H1 (cell line): ENCODE results near the gene FAM228A. TPM values are rescaled to one million over a fixed set of nuclear protein-coding genes. Genes with fewer than 3 reads are reported as not detected.

ENCODE experiments used
- CTCF ChIA-PET: fragments of 300-600 bp; sonication (Branson Sonifier 250); formaldehyde crosslinking; loops from one replicate; lab custom pipeline; 2021; ENCODE audit not compliant: partially characterized antibody; lab: Charles Lee
- POLR2A ChIA-PET: fragments of 300-600 bp; sonication (Branson Sonifier 250); formaldehyde crosslinking; loops from one replicate; lab custom pipeline; 2021; ENCODE audit warnings: inconsistent platforms; ENCODE audit not compliant: partially characterized antibody; lab: Charles Lee
- DNase-seq, 2 experiments: peaks; one replicate each; pipeline versions ENCODE4 v3.0.0 to v3.0.0-alpha.2; 2010 to 2022; ENCODE audit warnings: low spot score in 2 of 2, low read depth in 1 of 2, mixed read lengths in 1 of 2
- FAIRE-seq: peaks from 2 replicates; lab custom pipeline; 2011; peaks lifted over from hg19 to GRCh38; lab: Jason Lieb, UNC
- H2AFZ ChIP-seq: 2 replicates; pipeline ENCODE4 v1.8.1; 2012; ENCODE audit warnings: low read length, inconsistent platforms
- H2AK5ac ChIP-seq: 2 replicates; pipeline ENCODE4 v1.6.1; 2013; ENCODE audit warnings: low read depth, low read length
- H2BK120ac ChIP-seq: replicated peaks from 2 replicates; pipeline ENCODE3; 2013; ENCODE audit warnings: low read depth, low read length, inconsistent platforms
- H2BK12ac ChIP-seq: 2 replicates; pipeline ENCODE4 v1.6.1; 2013; ENCODE audit warnings: low read depth, low read length
- H2BK15ac ChIP-seq: 2 replicates; pipeline ENCODE4 v1.6.1; 2013; ENCODE audit warnings: low read length
- H2BK20ac ChIP-seq: 2 replicates; pipeline ENCODE4 v1.6.1; 2013; ENCODE audit warnings: low read length
- H2BK5ac ChIP-seq: 2 replicates; pipeline ENCODE4 v1.6.1; 2013; ENCODE audit warnings: low read depth, low read length
- H3K14ac ChIP-seq: 2 replicates; pipeline ENCODE4 v1.6.1; 2013; ENCODE audit warnings: inconsistent platforms; ENCODE audit not compliant: insufficient read length
- H3K18ac ChIP-seq: 2 replicates; pipeline ENCODE4 v1.6.1; 2013; ENCODE audit warnings: low read length; ENCODE audit errors: extremely low read depth
- H3K23ac ChIP-seq: 2 replicates; pipeline ENCODE4 v1.6.1; 2013; ENCODE audit warnings: inconsistent platforms; ENCODE audit not compliant: insufficient read length
- H3K23me2 ChIP-seq: 2 replicates; pipeline ENCODE4 v1.6.1; 2013; ENCODE audit warnings: low read depth, low read length
- H3K27ac ChIP-seq: 2 replicates; pipeline ENCODE4 v1.6.1; 2011; ENCODE audit warnings: low read depth, low read length, inconsistent platforms
- H3K27me3 ChIP-seq, 4 experiments: replicated peaks in 1 of 4; 1 replicate in 1 of 4; 2 replicates in 3 of 4; pipeline versions ENCODE4 v1.6.1 to v1.8.1; 2011 to 2013; ENCODE audit warnings: low read length in 3 of 4, mild to moderate bottlenecking in 3 of 4, inconsistent platforms in 2 of 4, mixed read lengths in 2 of 4, moderate library complexity in 1 of 4; ENCODE audit not compliant: control insufficient read depth in 3 of 4, insufficient read depth in 3 of 4; ENCODE audit errors: extremely low read depth in 1 of 4
- H3K36me3 ChIP-seq, 4 experiments: 2 replicates each; pipeline versions ENCODE4 v1.6.1 to v1.8.1; 2011 to 2013; ENCODE audit warnings: mild to moderate bottlenecking in 4 of 4, low read length in 3 of 4, moderate library complexity in 2 of 4, control low read depth in 1 of 4, inconsistent platforms in 1 of 4; ENCODE audit not compliant: insufficient read depth in 4 of 4, control insufficient read depth in 2 of 4
- H3K4ac ChIP-seq: replicated peaks from 2 replicates; pipeline ENCODE3; 2013; ENCODE audit warnings: low read length, low read depth, mixed read lengths, inconsistent platforms; ENCODE audit not compliant: insufficient read length
- H3K4me1 ChIP-seq, 4 experiments: replicated peaks in 1 of 4; 1 replicate in 1 of 4; 2 replicates in 3 of 4; pipeline versions ENCODE4 v1.6.1 to v1.8.1; 2011 to 2013; ENCODE audit warnings: low read length in 3 of 4, inconsistent platforms in 2 of 4, mixed read lengths in 1 of 4; ENCODE audit not compliant: insufficient read depth in 4 of 4, control insufficient read depth in 3 of 4
- H3K4me2 ChIP-seq, 2 experiments: 2 replicates each; pipeline versions ENCODE4 v1.6.1 to v1.8.1; 2011 to 2013; ENCODE audit warnings: low read depth in 2 of 2, low read length in 2 of 2, control low read depth in 1 of 2, inconsistent platforms in 1 of 2, mild to moderate bottlenecking in 1 of 2; ENCODE audit not compliant: insufficient read depth in 1 of 2
- H3K4me3 ChIP-seq, 4 experiments: fragments of 200-600, 300-600 bp in 1 of 4; sonication (generic), shearing (Covaris generic), sonication (Bioruptor Twin) in 1 of 4; 2 replicates each; pipeline versions ENCODE4 v1.5.1 to v1.8.1; 2011 to 2016; ENCODE audit warnings: low read length in 4 of 4, low read depth in 3 of 4, control low read depth in 2 of 4, inconsistent platforms in 2 of 4, mild to moderate bottlenecking in 2 of 4, mixed read lengths in 1 of 4, moderate library complexity in 1 of 4; ENCODE audit not compliant: insufficient read depth in 2 of 4; ENCODE audit errors: extremely low read depth in 1 of 4
- H3K56ac ChIP-seq: replicated peaks from 2 replicates; pipeline ENCODE3; 2013; ENCODE audit warnings: low read depth, mild to moderate bottlenecking, mixed read lengths, low read length, inconsistent platforms; ENCODE audit not compliant: insufficient read length
- H3K79me1 ChIP-seq: 2 replicates; pipeline ENCODE4 v1.6.1; 2013; ENCODE audit warnings: low read depth, low read length, control low read depth
- H3K79me2 ChIP-seq, 2 experiments: 2 replicates each; pipeline versions ENCODE4 v1.6.1 to v1.8.1; 2012 to 2013; ENCODE audit warnings: low read length in 2 of 2, mild to moderate bottlenecking in 2 of 2, inconsistent platforms in 1 of 2; ENCODE audit not compliant: insufficient read depth in 2 of 2, control insufficient read depth in 1 of 2
- H3K9ac ChIP-seq, 4 experiments: replicated peaks in 1 of 4; 1 replicate in 1 of 4; 2 replicates in 3 of 4; pipeline versions ENCODE4 v1.6.1 to v1.8.1; 2011 to 2013; ENCODE audit warnings: low read depth in 3 of 4, low read length in 3 of 4, control low read depth in 2 of 4, mild to moderate bottlenecking in 2 of 4, moderate library complexity in 2 of 4, inconsistent platforms in 1 of 4; ENCODE audit errors: extremely low read depth in 1 of 4
- H3K9me3 ChIP-seq, 2 experiments: 2 replicates each; pipeline versions ENCODE4 v1.6.1 to v1.8.1; 2012 to 2013; ENCODE audit warnings: mild to moderate bottlenecking in 2 of 2, moderate library complexity in 2 of 2, control low read depth in 1 of 2, inconsistent platforms in 1 of 2, low read depth in 1 of 2, low read length in 1 of 2, mixed read lengths in 1 of 2; ENCODE audit not compliant: insufficient read depth in 2 of 2
- H4K20me1 ChIP-seq, 2 experiments: replicated peaks in 1 of 2; 2 replicates each; pipeline versions ENCODE3 to v1.8.1; 2011 to 2013; ENCODE audit warnings: inconsistent platforms in 2 of 2, low read length in 2 of 2, mild to moderate bottlenecking in 1 of 2; ENCODE audit not compliant: insufficient read depth in 2 of 2, control insufficient read depth in 1 of 2
- H4K5ac ChIP-seq: 2 replicates; pipeline ENCODE4 v1.6.1; 2013; ENCODE audit warnings: low read length, low read depth, mixed read lengths, inconsistent platforms; ENCODE audit not compliant: insufficient read length
- H4K8ac ChIP-seq: 2 replicates; pipeline ENCODE4 v1.8.0; 2013; ENCODE audit warnings: mild to moderate bottlenecking, moderate library complexity, low read length, inconsistent platforms; ENCODE audit not compliant: insufficient read depth; ENCODE audit errors: extremely low read depth
- H4K91ac ChIP-seq: replicated peaks from 2 replicates; pipeline ENCODE3; 2013; ENCODE audit warnings: low read length, mixed read lengths, inconsistent platforms; ENCODE audit not compliant: insufficient read length
- BACH1 ChIP-seq: IDR thresholded peaks from 2 replicates; pipeline ENCODE4 v1.6.1; 2012; ENCODE audit warnings: low read length, improper control_type of control experiment
- CHD2 ChIP-seq: IDR thresholded peaks from 2 replicates; pipeline ENCODE4 v1.6.1; 2012; ENCODE audit warnings: low read length, improper control_type of control experiment
- CTCF ChIP-seq, 3 experiments: IDR thresholded peaks; 1 replicate in 2 of 3; 2 replicates in 1 of 3; pipeline versions ENCODE4 v1.5.1 to v1.6.1; 2011; ENCODE audit warnings: low read length in 3 of 3, mild to moderate bottlenecking in 3 of 3, inconsistent platforms in 2 of 3, low read depth in 1 of 3, moderate library complexity in 1 of 3; ENCODE audit not compliant: insufficient read depth in 1 of 3; ENCODE audit errors: control extremely low read depth in 1 of 3
- POLR2A ChIP-seq, 2 experiments: IDR thresholded peaks; 1 replicate in 1 of 2; 2 replicates in 1 of 2; pipeline ENCODE4 v1.6.1; 2011; ENCODE audit warnings: low read depth in 2 of 2, low read length in 2 of 2, mild to moderate bottlenecking in 2 of 2; ENCODE audit errors: control extremely low read depth in 1 of 2
- RNF2 ChIP-seq: fragments of 200-900, 300-1000 bp; sonication (generic); IDR thresholded peaks from 2 replicates; pipeline ENCODE4 v1.7.1; 2016; ENCODE audit warnings: borderline replicate concordance, low read depth, mild to moderate bottlenecking, antibody characterized with exemption, low read length; ENCODE audit not compliant: poor library complexity, severe bottlenecking; ENCODE audit errors: missing control alignments
- SIN3A ChIP-seq, 2 experiments: IDR thresholded peaks in 1 of 2; conservative IDR thresholded peaks in 1 of 2; 2 replicates each; pipeline ENCODE4 v1.6.1; 2011 to 2012; ENCODE audit warnings: low read length in 2 of 2, improper control_type of control experiment in 1 of 2, low read depth in 1 of 2, mild to moderate bottlenecking in 1 of 2
- SP4 ChIP-seq: IDR thresholded peaks from 2 replicates; pipeline ENCODE4 v1.6.1; 2012; ENCODE audit warnings: low read length, inconsistent platforms
- USF2 ChIP-seq: IDR thresholded peaks from 2 replicates; pipeline ENCODE4 v1.6.1; 2011; ENCODE audit warnings: low read length, improper control_type of control experiment
- WGBS, 2 experiments: shearing (Covaris generic) in 1 of 2; methylation state at CpG; one replicate each; pipeline versions ENCODE4 v1.1.6 to v1.1.7; 2013 to 2015; ENCODE audit warnings: low lambda C conversion rate in 2 of 2, mixed read lengths in 2 of 2, inconsistent platforms in 1 of 2, low coverage in 1 of 2, missing lambda C conversion rate in 1 of 2; ENCODE audit not compliant: insufficient replicate concordance in 2 of 2, insufficient coverage in 1 of 2, insufficient read length in 1 of 2; ENCODE audit errors: extremely low coverage in 1 of 2, missing lambda C conversion rate in 1 of 2; 5-methylcytosine and 5-hydroxymethylcytosine counted together
- polyA plus RNA-seq, 7 experiments: library from polyadenylated mRNA; depleted of rRNA in 3 of 7; stranded (reverse) in 5 of 7; unstranded in 2 of 7; fragments of >200 nt in 5 of 7; fragments of 200-250 nt in 2 of 7; gene quantifications; 1 replicate in 5 of 7; 2 replicates in 1 of 7; 4 replicates in 1 of 7; pipeline versions ENCODE4 v1.2.1 to v1.2.3, GENCODE V29; 2011 to 2013; ENCODE audit warnings: missing spikeins in 2 of 7, mixed read lengths in 2 of 7
- total RNA-seq: library from RNA; stranded (reverse); fragmentation: NEBNext Ultra II Directional; extraction: Animal tissue kit (Norgen Biotek cat#: 25700); gene quantifications from 2 replicates; pipeline ENCODE4 v1.2.1, GENCODE V29; 2021

Gene FAM228A
- total and polyA plus RNA-seq, 2 of the 8 experiments (the other 6 are each of a cell fraction or from before 2014, with no cell fraction given) = not detected

- H3K14ac ChIP-seq = no peak overlapping the region
- no peak for TF ChIP-seq CTCF (IDR thresholded peaks at IDR 0.05; ENCODE audit: control extremely low read depth in 1 of 3, insufficient read depth in 1 of 3, low read depth in 1 of 3, low read length in 3 of 3)
- no peak for TF ChIP-seq BACH1
- no peak for TF ChIP-seq USF2
- no peak for TF ChIP-seq POLR2A (IDR thresholded peaks at IDR 0.05; ENCODE audit: control extremely low read depth in 1 of 2, low read depth in 2 of 2, low read length in 2 of 2)
- TF ChIP-seq SP4 = no peak
- TF ChIP-seq CHD2 = no peak
- no peak for TF ChIP-seq RNF2
- no peak for TF ChIP-seq SIN3A (conservative IDR thresholded peaks at IDR 0.05 in 1 of 2, IDR thresholded peaks at IDR 0.05 in 1 of 2; ENCODE audit: low read depth in 1 of 2, low read length in 2 of 2)
- H3K9ac ChIP-seq = no peak overlapping the region
- H3K56ac ChIP-seq = no peak overlapping the region
- ChIA-PET POLR2A (no interaction called here), CTCF (interaction anchor here (1.7 kb wide), 1 partner anchor 9 kb away, joined by 7 read pairs; no protein-coding TSS in a partner anchor)
- H4K20me1 ChIP-seq = no peaks in the 10 kb centered on the region
- no peak overlapping the region for H3K4me3 ChIP-seq
- H3K79me1 ChIP-seq = no peaks in the 10 kb centered on the region
- H2AK5ac ChIP-seq = no peak overlapping the region
- H2BK15ac ChIP-seq = no peak overlapping the region
- H2BK12ac ChIP-seq = no peak overlapping the region
- H4K91ac ChIP-seq = no peak overlapping the region
- H2AFZ ChIP-seq = no peak overlapping the region
- no peaks in the 10 kb centered on the region for H3K36me3 ChIP-seq
- WGBS, 2 experiments = 84% methylated on average over 2 of the region's 2 CpGs; no CpG with 5 or more reads in 1 of the 2 experiments
- FAIRE-seq (no peak), DNase-seq (no peak)
- no peak overlapping the region for H2BK20ac ChIP-seq
- H3K23ac ChIP-seq = no peak overlapping the region
- no peak overlapping the region for H3K27ac ChIP-seq
- no peaks in the 10 kb centered on the region for H3K79me2 ChIP-seq
- no peak overlapping the region for H3K18ac ChIP-seq
- H3K27me3 ChIP-seq = no peaks in the 10 kb centered on the region
- no peak overlapping the region for H3K4ac ChIP-seq
- H2BK120ac ChIP-seq = no peak overlapping the region
- no peaks in the 10 kb centered on the region; a peak in 1 of 7 replicates for H3K4me1 ChIP-seq
- no peaks in the 10 kb centered on the region for H3K23me2 ChIP-seq
- H4K8ac ChIP-seq = no peak overlapping the region
- H4K5ac ChIP-seq = no peak overlapping the region
- H2BK5ac ChIP-seq = no peak overlapping the region
- H3K4me2 ChIP-seq = no peak overlapping the region
- no peaks in the 10 kb centered on the region for H3K9me3 ChIP-seq
These were observed 35.2 kb downstream of the FAM228A start for GRCh38 chr2:24210106-24210455.
